SU-DHL-6 (cell line): ENCODE results near the gene COA8.

Source experiments
- EZH2phosphoT487 ChIP-seq: fragments of 200-600 bp; sonication (generic), shearing (Covaris generic); conservative IDR thresholded peaks from 2 replicates; pipeline ENCODE4 v1.6.1; 2018; ENCODE audit warnings: mild to moderate bottlenecking, antibody characterized with exemption, low read length, moderate library complexity, mixed read lengths
- TF ChIP-seq, protein P1 (sequence below): fragments of 200-600 bp; sonication (generic); IDR thresholded peaks from one replicate; pipeline ENCODE4 v1.5.1; 2017; ENCODE audit warnings: antibody characterized with exemption, mild to moderate bottlenecking, low read length, moderate library complexity; ENCODE audit not compliant: insufficient read depth, poor library complexity, severe bottlenecking

DNA sequence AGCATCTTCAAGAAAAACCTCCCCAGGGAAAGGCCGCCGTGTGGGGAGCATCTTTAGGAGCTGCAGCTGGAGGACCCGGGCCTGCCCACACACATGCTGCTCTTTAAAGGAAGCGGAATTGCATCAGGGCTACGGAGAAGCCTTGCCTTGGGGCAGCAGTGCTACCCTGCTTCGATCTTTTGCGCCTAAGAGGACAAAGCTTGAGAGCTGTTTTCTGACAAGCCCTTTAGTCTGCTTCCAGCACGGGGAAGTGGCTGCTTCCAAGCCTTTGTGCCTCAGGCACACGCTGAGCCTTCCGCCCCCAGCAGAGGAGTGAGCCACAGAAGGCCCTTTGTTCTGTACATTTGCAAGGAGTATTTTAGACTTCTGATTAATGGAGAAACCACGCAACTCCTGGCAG lies 31.5 kb downstream of the COA8 start:
- TF ChIP-seq, protein P1, sequence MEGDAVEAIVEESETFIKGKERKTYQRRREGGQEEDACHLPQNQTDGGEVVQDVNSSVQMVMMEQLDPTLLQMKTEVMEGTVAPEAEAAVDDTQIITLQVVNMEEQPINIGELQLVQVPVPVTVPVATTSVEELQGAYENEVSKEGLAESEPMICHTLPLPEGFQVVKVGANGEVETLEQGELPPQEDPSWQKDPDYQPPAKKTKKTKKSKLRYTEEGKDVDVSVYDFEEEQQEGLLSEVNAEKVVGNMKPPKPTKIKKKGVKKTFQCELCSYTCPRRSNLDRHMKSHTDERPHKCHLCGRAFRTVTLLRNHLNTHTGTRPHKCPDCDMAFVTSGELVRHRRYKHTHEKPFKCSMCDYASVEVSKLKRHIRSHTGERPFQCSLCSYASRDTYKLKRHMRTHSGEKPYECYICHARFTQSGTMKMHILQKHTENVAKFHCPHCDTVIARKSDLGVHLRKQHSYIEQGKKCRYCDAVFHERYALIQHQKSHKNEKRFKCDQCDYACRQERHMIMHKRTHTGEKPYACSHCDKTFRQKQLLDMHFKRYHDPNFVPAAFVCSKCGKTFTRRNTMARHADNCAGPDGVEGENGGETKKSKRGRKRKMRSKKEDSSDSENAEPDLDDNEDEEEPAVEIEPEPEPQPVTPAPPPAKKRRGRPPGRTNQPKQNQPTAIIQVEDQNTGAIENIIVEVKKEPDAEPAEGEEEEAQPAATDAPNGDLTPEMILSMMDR, result no peak
- TF ChIP-seq EZH2phosphoT487, result no peak
